Smooth muscle cell (in vitro differentiated cells): ENCODE measurements around the gene CPLX1. TPM values are rescaled to one million over a fixed set of nuclear protein-coding genes. Genes with fewer than 3 reads are reported as not detected.

Source experiments
- DNase-seq: peaks from one replicate; lab custom pipeline; 2025; ENCODE audit not compliant: unreplicated experiment; lab: John Stamatoyannopoulos, UW
- H2AFZ ChIP-seq: fragments of 200-600 bp; sonication (generic); 2 replicates; pipeline ENCODE4 v1.6.0; 2016; ENCODE audit warnings: antibody characterized with exemption, low read depth, mild to moderate bottlenecking
- H3F3A ChIP-seq: fragments of 200-600 bp; sonication (generic); 2 replicates; pipeline ENCODE4 v1.6.0; 2017; ENCODE audit warnings: antibody characterized with exemption, low read depth
- H3K27ac ChIP-seq: fragments of 200-600 bp; sonication (generic); 2 replicates; pipeline ENCODE4 v1.5.1; 2016; ENCODE audit warnings: low read depth, mild to moderate bottlenecking
- H3K27me3 ChIP-seq: fragments of 200-600 bp; sonication (generic); 2 replicates; pipeline ENCODE4 v1.6.1; 2016; ENCODE audit warnings: low read depth, mild to moderate bottlenecking
- H3K36me3 ChIP-seq: fragments of 200-600 bp; sonication (generic); 2 replicates; pipeline ENCODE4 v1.5.1; 2016; ENCODE audit warnings: low read depth
- H3K4me1 ChIP-seq: fragments of 200-600 bp; sonication (generic); 2 replicates; pipeline ENCODE4 v1.5.1; 2016; ENCODE audit warnings: low read depth
- H3K4me2 ChIP-seq: fragments of 200-600 bp; sonication (generic); 2 replicates; pipeline ENCODE4 v1.6.0; 2016; ENCODE audit warnings: mild to moderate bottlenecking
- H3K4me3 ChIP-seq: fragments of 200-600 bp; sonication (generic); 2 replicates; pipeline ENCODE4 v1.5.1; 2016; ENCODE audit warnings: mild to moderate bottlenecking
- H3K79me2 ChIP-seq: fragments of 200-600 bp; sonication (generic); 2 replicates; pipeline ENCODE4 v1.6.0; 2016; ENCODE audit warnings: low read depth, mild to moderate bottlenecking
- H3K9ac ChIP-seq: fragments of 200-600 bp; sonication (generic); 2 replicates; pipeline ENCODE4 v1.6.0; 2016; ENCODE audit warnings: low read depth
- H3K9me3 ChIP-seq: fragments of 200-600 bp; sonication (generic); replicated peaks from 2 replicates; pipeline ENCODE4 v1.5.1; 2016; ENCODE audit warnings: low read depth
- H4K20me1 ChIP-seq: fragments of 200-600 bp; sonication (generic); 2 replicates; pipeline ENCODE4 v1.6.0; 2016; ENCODE audit warnings: low read depth
- CTCF ChIP-seq: fragments of 200-600 bp; sonication (generic); IDR thresholded peaks from 2 replicates; pipeline ENCODE4 v1.5.1; 2017; ENCODE audit warnings: borderline replicate concordance, mild to moderate bottlenecking, antibody characterized with exemption; ENCODE audit not compliant: insufficient read depth, poor library complexity, severe bottlenecking
- WGBS: methylation state at CpG from one replicate; pipeline ENCODE4 v1.1.7; 2016; ENCODE audit warnings: low lambda C conversion rate; 5-methylcytosine and 5-hydroxymethylcytosine counted together
- polyA plus RNA-seq: library from polyadenylated mRNA; unstranded; fragments of >200 nt; fragmentation: Nextera tagmentation; extraction: Ambion mirVana; gene quantifications from 2 replicates; pipeline ENCODE4 v1.2.1, GENCODE V29; 2016
- total RNA-seq: library from RNA; depleted of rRNA; stranded (reverse); fragments of >200 nt; gene quantifications from 2 replicates; pipeline ENCODE4 v1.2.3, GENCODE V29; 2014

CPLX1 gene
- total and polyA plus RNA-seq, 2 experiments from 2014 or later: not detected

- no peak for TF ChIP-seq CTCF
- Histone ChIP-seq H3K4me3 (no peak overlapping the region), H3K9me3 (no peaks in the 10 kb centered on the region), H4K20me1 (peaks cover 51% of the 10 kb centered on the region), H3K27me3 (no peaks in the 10 kb centered on the region), H3K9ac (no peak overlapping the region), H3K4me2 (no peak overlapping the region), H3K79me2 (no peaks in the 10 kb centered on the region), H2AFZ (no peak overlapping the region), H3F3A (peaks cover 7% of the 10 kb centered on the region), H3K36me3 (peaks cover 5% of the 10 kb centered on the region), H3K4me1 (no peaks in the 10 kb centered on the region), H3K27ac (no peak overlapping the region)
- no peak for DNase-seq
- WGBS: 85% methylated on average over 21 of the region's 21 CpGs
Measured at GRCh38 chr4:742096-742741, 83.7 kb downstream of the CPLX1 start.

- no peaks in the 10 kb centered on the region for H3K79me2 ChIP-seq
- H3K9ac ChIP-seq: no peak overlapping the region
- peaks cover 7% of the 10 kb centered on the region for H3F3A ChIP-seq
- H3K9me3 ChIP-seq: no peaks in the 10 kb centered on the region
- H4K20me1 ChIP-seq: peaks cover 55% of the 10 kb centered on the region
- 94% methylated on average over 19 of the region's 19 CpGs for WGBS
- peaks cover 5% of the 10 kb centered on the region for H3K36me3 ChIP-seq
- H3K4me2 ChIP-seq: no peak overlapping the region
- no peak overlapping the region for H3K27ac ChIP-seq
- no peak for DNase-seq
- no peaks in the 10 kb centered on the region for H3K4me1 ChIP-seq
- no peak for TF ChIP-seq CTCF
- no peak overlapping the region for H3K4me3 ChIP-seq
- H3K27me3 ChIP-seq: no peaks in the 10 kb centered on the region
- H2AFZ ChIP-seq: no peak overlapping the region
Measured at GRCh38 chr4:740656-741282, 85.2 kb downstream of the CPLX1 start.

- Histone ChIP-seq H2AFZ (no peak overlapping the region), H3K27me3 (no peaks in the 10 kb centered on the region), H3K9ac (no peak overlapping the region), H3K36me3 (peaks cover 5% of the 10 kb centered on the region), H3K4me2 (no peak overlapping the region), H3K4me1 (no peaks in the 10 kb centered on the region), H3K4me3 (no peak overlapping the region), H4K20me1 (peaks cover 55% of the 10 kb centered on the region), H3K9me3 (no peaks in the 10 kb centered on the region), H3K27ac (no peak overlapping the region), H3K79me2 (no peaks in the 10 kb centered on the region), H3F3A (peaks cover 7% of the 10 kb centered on the region)
- no peak for TF ChIP-seq CTCF
- no peak for DNase-seq
- WGBS: 97% methylated on average over 12 of the region's 12 CpGs
Measured at GRCh38 chr4:740011-740410, 85.9 kb downstream of the CPLX1 start.

- no peak overlapping the region for H3K27ac ChIP-seq
- no peak for TF ChIP-seq CTCF
- no peaks in the 10 kb centered on the region for H3K79me2 ChIP-seq
- H4K20me1 ChIP-seq: peaks cover 55% of the 10 kb centered on the region
- no peak overlapping the region for H2AFZ ChIP-seq
- peaks cover 5% of the 10 kb centered on the region for H3K36me3 ChIP-seq
- peaks cover 7% of the 10 kb centered on the region for H3F3A ChIP-seq
- WGBS: 97% methylated on average over 22 of the region's 22 CpGs
- H3K4me1 ChIP-seq: no peaks in the 10 kb centered on the region
- no peak for DNase-seq
- no peaks in the 10 kb centered on the region for H3K27me3 ChIP-seq
- H3K9me3 ChIP-seq: no peaks in the 10 kb centered on the region
- H3K4me2 ChIP-seq: no peak overlapping the region
- no peak overlapping the region for H3K9ac ChIP-seq
- no peak overlapping the region for H3K4me3 ChIP-seq
Measured at GRCh38 chr4:739569-739968, 86.4 kb downstream of the CPLX1 start.
